HEK293 (cell line): ENCODE data around the gene REEP6.

Experiments
- BCL11A ChIP-seq: fragments of 450-650 bp; formaldehyde crosslinking; IDR thresholded peaks from 2 replicates; pipeline ENCODE4 v1.5.1; 2016; ENCODE audit warnings: low read depth, missing biosample characterization, missing genetic modification characterization
- HOXC10 ChIP-seq: sonication (generic); formaldehyde crosslinking; IDR thresholded peaks from 2 replicates; pipeline ENCODE4 v1.8.1; 2023; ENCODE audit warnings: mild to moderate bottlenecking, missing genetic modification reagents
- HOXD13 ChIP-seq: sonication (generic); formaldehyde crosslinking; IDR thresholded peaks from 2 replicates; pipeline ENCODE4 v1.8.0; 2022; ENCODE audit warnings: missing genetic modification reagents, borderline replicate concordance
- OSR2 ChIP-seq: fragments of 450-650 bp; formaldehyde crosslinking; IDR thresholded peaks from 2 replicates; pipeline ENCODE4 v1.5.1; 2016; ENCODE audit warnings: missing biosample characterization, missing genetic modification characterization
- PRDM6 ChIP-seq: fragments of 450-650 bp; formaldehyde crosslinking; IDR thresholded peaks from 2 replicates; pipeline ENCODE4 v1.5.1; 2017; ENCODE audit warnings: missing biosample characterization, missing genetic modification characterization
- ZBTB17 ChIP-seq: fragments of 450-650 bp; formaldehyde crosslinking; IDR thresholded peaks from 2 replicates; pipeline ENCODE4 v1.5.1; 2016; ENCODE audit warnings: missing biosample characterization, missing genetic modification characterization
- ZNF121 ChIP-seq: fragments of 450-650 bp; formaldehyde crosslinking; IDR thresholded peaks from 2 replicates; pipeline ENCODE4 v1.5.1; 2016; ENCODE audit warnings: missing biosample characterization, missing genetic modification characterization
- ZNF133 ChIP-seq: fragments of 450-650 bp; formaldehyde crosslinking; IDR thresholded peaks from 2 replicates; pipeline ENCODE4 v1.5.1; 2016; ENCODE audit warnings: missing biosample characterization, missing genetic modification characterization
- ZNF174 ChIP-seq: fragments of 450-650 bp; formaldehyde crosslinking; IDR thresholded peaks from 2 replicates; pipeline ENCODE4 v1.5.0; 2017; ENCODE audit warnings: missing biosample characterization, mild to moderate bottlenecking, missing genetic modification characterization
- ZNF214 ChIP-seq: fragments of 450-650 bp; formaldehyde crosslinking; IDR thresholded peaks from 2 replicates; pipeline ENCODE4 v1.5.1; 2017; ENCODE audit warnings: missing biosample characterization, mild to moderate bottlenecking, missing genetic modification characterization, borderline replicate concordance
- ZNF239 ChIP-seq: fragments of 450-650 bp; formaldehyde crosslinking; IDR thresholded peaks from 2 replicates; pipeline ENCODE4 v1.5.1; 2016; ENCODE audit warnings: missing biosample characterization, missing genetic modification characterization
- ZNF292 ChIP-seq: fragments of 450-650 bp; formaldehyde crosslinking; IDR thresholded peaks from 2 replicates; pipeline ENCODE4 v1.5.1; 2016; ENCODE audit warnings: low read depth, missing biosample characterization, missing genetic modification characterization, borderline replicate concordance
- ZNF311 ChIP-seq: fragments of 450-650 bp; formaldehyde crosslinking; IDR thresholded peaks from 2 replicates; pipeline ENCODE4 v1.5.1; 2017; ENCODE audit warnings: missing biosample characterization, missing genetic modification characterization, borderline replicate concordance
- ZNF324 ChIP-seq: fragments of 450-650 bp; formaldehyde crosslinking; IDR thresholded peaks from 2 replicates; pipeline ENCODE4 v1.5.1; 2016; ENCODE audit warnings: missing biosample characterization, missing genetic modification characterization
- ZNF433 ChIP-seq: fragments of 450-650 bp; formaldehyde crosslinking; IDR thresholded peaks from 2 replicates; pipeline ENCODE4 v1.5.1; 2016; ENCODE audit warnings: missing biosample characterization, missing genetic modification characterization, low read depth
- ZNF518A ChIP-seq: fragments of 450-650 bp; formaldehyde crosslinking; conservative IDR thresholded peaks from 2 replicates; pipeline ENCODE4 v1.5.1; 2016; ENCODE audit warnings: low read depth, missing biosample characterization, missing genetic modification characterization
- ZNF521 ChIP-seq: fragments of 450-650 bp; formaldehyde crosslinking; IDR thresholded peaks from 2 replicates; pipeline ENCODE4 v1.5.1; 2017; ENCODE audit warnings: missing biosample characterization, mild to moderate bottlenecking, missing genetic modification characterization
- ZNF596 ChIP-seq: fragments of 450-650 bp; IDR thresholded peaks from 2 replicates; pipeline ENCODE4 v1.5.0; 2018; ENCODE audit warnings: missing biosample characterization, mild to moderate bottlenecking, missing genetic modification characterization, moderate library complexity
- ZNF654 ChIP-seq: fragments of 450-650 bp; formaldehyde crosslinking; IDR thresholded peaks from 2 replicates; pipeline ENCODE4 v1.5.1; 2016; ENCODE audit warnings: low read depth, missing biosample characterization, missing genetic modification characterization
- ZNF701 ChIP-seq: fragments of 450-650 bp; formaldehyde crosslinking; IDR thresholded peaks from 2 replicates; pipeline ENCODE4 v1.5.1; 2016; ENCODE audit warnings: missing biosample characterization, missing genetic modification characterization
- ZNF747 ChIP-seq: fragments of 450-650 bp; formaldehyde crosslinking; IDR thresholded peaks from 2 replicates; pipeline ENCODE4 v1.5.1; 2016; ENCODE audit warnings: missing biosample characterization, missing genetic modification characterization
- ZNF76 ChIP-seq: fragments of 450-650 bp; formaldehyde crosslinking; IDR thresholded peaks from 2 replicates; pipeline ENCODE4; 2016; ENCODE audit warnings: low read depth, missing biosample characterization, missing genetic modification characterization, borderline replicate concordance
- ZNF768 ChIP-seq: fragments of 450-650 bp; formaldehyde crosslinking; IDR thresholded peaks from 2 replicates; pipeline ENCODE4 v1.5.1; 2018; ENCODE audit warnings: missing biosample characterization, mild to moderate bottlenecking, missing genetic modification characterization
- TF ChIP-seq, protein P1 (sequence below): fragments of 450-650 bp; formaldehyde crosslinking; IDR thresholded peaks from 2 replicates; pipeline ENCODE4 v1.5.1; 2016; ENCODE audit warnings: missing biosample characterization, missing genetic modification characterization
- TF ChIP-seq, protein P2 (sequence below): fragments of 450-650 bp; formaldehyde crosslinking; IDR thresholded peaks from 2 replicates; pipeline ENCODE4 v1.5.1; 2016; ENCODE audit warnings: missing biosample characterization, missing genetic modification characterization
- TF ChIP-seq, protein P3 (sequence below): fragments of 450-650 bp; formaldehyde crosslinking; IDR thresholded peaks from 2 replicates; pipeline ENCODE4 v1.5.1; 2017; ENCODE audit warnings: missing biosample characterization, missing genetic modification characterization

REEP6 gene

GRCh38 chr19:1490311-1491113, 469 bp upstream of the REEP6 start, which contains the start of gene PCSK4 (continued):
- TF ChIP-seq ZNF433 (tag by site-specific recombination) (no peak), ZNF292 (tag by site-specific recombination) (no peak), ZNF518A (no peak), ZNF747 (no peak), ZNF768 (tag by site-specific recombination) (no peak), ZNF596 (tag by site-specific recombination) (no peak), ZNF654 (no peak), ZNF174 (tag by site-specific recombination) (no peak), ZNF521 (tag by site-specific recombination) (no peak), ZNF311 (tag by site-specific recombination) (no peak), ZNF76 (tag by site-specific recombination) (peak; percentile 95), PRDM6 (tag by site-specific recombination) (no peak), BCL11A (tag by site-specific recombination) (no peak), ZNF324 (tag by site-specific recombination) (peak; percentile 72; the same call in 1 of the 2 replicates), HOXD13 (CRISPR knock-in tag) (no peak), ZNF239 (tag by site-specific recombination) (no peak), OSR2 (tag by site-specific recombination) (no peak), ZBTB17 (tag by site-specific recombination) (peak; percentile 72; the same call in 1 of the 2 replicates), ZNF214 (tag by site-specific recombination) (no peak), ZNF701 (tag by site-specific recombination) (no peak), ZNF121 (no peak), ZNF133 (tag by site-specific recombination) (no peak), HOXC10 (no peak)
- TF ChIP-seq, protein P1, sequence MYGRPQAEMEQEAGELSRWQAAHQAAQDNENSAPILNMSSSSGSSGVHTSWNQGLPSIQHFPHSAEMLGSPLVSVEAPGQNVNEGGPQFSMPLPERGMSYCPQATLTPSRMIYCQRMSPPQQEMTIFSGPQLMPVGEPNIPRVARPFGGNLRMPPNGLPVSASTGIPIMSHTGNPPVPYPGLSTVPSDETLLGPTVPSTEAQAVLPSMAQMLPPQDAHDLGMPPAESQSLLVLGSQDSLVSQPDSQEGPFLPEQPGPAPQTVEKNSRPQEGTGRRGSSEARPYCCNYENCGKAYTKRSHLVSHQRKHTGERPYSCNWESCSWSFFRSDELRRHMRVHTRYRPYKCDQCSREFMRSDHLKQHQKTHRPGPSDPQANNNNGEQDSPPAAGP = no peak; the same call in none of the 2 replicates
- TF ChIP-seq, protein P2, sequence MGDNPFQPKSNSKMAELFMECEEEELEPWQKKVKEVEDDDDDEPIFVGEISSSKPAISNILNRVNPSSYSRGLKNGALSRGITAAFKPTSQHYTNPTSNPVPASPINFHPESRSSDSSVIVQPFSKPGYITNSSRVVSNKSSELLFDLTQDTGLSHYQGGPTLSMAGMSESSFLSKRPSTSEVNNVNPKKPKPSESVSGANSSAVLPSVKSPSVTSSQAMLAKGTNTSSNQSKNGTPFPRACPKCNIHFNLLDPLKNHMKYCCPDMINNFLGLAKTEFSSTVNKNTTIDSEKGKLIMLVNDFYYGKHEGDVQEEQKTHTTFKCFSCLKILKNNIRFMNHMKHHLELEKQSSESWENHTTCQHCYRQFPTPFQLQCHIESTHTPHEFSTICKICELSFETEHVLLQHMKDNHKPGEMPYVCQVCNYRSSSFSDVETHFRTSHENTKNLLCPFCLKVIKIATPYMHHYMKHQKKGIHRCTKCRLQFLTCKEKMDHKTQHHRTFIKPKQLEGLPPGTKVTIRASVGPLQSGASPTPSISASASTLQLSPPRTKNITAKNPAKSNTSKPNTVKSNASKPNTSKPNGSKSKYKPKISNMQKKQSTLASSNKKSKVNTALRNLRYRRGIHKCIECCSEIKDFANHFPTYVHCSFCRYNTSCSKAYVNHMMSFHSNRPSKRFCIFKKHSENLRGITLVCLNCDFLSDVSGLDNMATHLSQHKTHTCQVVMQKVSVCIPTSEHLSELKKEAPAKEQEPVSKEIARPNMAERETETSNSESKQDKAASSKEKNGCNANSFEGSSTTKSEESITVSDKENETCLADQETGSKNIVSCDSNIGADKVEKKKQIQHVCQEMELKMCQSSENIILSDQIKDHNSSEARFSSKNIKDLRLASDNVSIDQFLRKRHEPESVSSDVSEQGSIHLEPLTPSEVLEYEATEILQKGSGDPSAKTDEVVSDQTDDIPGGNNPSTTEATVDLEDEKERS (tag by site-specific recombination) = no peak
- TF ChIP-seq, protein P3, sequence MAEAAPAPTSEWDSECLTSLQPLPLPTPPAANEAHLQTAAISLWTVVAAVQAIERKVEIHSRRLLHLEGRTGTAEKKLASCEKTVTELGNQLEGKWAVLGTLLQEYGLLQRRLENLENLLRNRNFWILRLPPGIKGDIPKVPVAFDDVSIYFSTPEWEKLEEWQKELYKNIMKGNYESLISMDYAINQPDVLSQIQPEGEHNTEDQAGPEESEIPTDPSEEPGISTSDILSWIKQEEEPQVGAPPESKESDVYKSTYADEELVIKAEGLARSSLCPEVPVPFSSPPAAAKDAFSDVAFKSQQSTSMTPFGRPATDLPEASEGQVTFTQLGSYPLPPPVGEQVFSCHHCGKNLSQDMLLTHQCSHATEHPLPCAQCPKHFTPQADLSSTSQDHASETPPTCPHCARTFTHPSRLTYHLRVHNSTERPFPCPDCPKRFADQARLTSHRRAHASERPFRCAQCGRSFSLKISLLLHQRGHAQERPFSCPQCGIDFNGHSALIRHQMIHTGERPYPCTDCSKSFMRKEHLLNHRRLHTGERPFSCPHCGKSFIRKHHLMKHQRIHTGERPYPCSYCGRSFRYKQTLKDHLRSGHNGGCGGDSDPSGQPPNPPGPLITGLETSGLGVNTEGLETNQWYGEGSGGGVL (tag by site-specific recombination) = no peak
